Stimulated activated CD8-positive, alpha-beta memory T cell treated with anti-CD3 and anti-CD28 coated beads, Interleukin-15, amount 100 ng/mL, for 1 hour (primary cell): Measurements from ENCODE around the gene EIF3J.
"Not testable (repeated sequence)": the region's sequence is repeated elsewhere in the genome, so short reads cannot be mapped to it uniquely, and the experiment has no call there.

Experiments used
- DNase-seq: peaks from one replicate; pipeline ENCODE4 v3.0.0-alpha.2; 2020; ENCODE audit warnings: low read depth

Gene EIF3J

DNA sequence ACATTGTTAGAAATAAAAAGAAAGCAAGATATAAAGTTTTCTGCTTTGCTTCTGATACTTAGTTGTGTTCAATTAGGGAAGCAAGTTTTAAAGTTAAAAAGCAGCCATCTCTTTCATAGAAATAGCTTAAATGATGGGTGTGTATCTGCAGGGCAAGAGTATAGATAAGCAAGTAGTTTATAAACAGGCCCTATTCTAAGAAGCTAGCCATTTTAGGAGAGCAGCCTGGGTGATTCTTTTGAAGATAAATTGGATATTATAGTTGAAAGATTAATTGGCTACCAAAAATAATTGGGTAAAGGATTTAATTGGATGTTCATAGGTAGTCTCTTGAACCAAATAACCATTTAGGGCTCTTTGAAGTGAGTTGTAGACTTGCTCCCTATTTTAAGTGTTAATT is 5.6 kb downstream of the EIF3J start:
- no peak for DNase-seq

DNA sequence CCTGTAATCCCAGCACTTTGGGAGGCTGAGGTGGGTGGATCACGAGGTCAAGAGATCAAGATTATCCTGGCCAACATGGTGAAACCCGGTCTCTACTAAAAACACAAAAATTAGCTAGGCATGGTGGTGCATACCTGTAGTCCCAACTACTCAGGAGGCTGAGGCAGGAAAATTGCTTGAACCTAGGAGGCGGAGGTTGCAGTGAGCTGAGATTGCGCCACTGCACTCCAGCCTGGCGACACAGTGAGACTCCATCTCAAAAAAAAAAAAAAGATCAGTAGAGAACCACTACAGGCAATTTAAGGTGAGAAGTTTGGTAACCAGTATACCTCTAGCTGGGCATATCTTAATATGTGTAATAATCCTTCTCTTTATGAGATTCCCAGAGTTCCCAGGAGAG is 7.8 kb downstream of the EIF3J start:
- not testable (repeated sequence) for DNase-seq

DNA sequence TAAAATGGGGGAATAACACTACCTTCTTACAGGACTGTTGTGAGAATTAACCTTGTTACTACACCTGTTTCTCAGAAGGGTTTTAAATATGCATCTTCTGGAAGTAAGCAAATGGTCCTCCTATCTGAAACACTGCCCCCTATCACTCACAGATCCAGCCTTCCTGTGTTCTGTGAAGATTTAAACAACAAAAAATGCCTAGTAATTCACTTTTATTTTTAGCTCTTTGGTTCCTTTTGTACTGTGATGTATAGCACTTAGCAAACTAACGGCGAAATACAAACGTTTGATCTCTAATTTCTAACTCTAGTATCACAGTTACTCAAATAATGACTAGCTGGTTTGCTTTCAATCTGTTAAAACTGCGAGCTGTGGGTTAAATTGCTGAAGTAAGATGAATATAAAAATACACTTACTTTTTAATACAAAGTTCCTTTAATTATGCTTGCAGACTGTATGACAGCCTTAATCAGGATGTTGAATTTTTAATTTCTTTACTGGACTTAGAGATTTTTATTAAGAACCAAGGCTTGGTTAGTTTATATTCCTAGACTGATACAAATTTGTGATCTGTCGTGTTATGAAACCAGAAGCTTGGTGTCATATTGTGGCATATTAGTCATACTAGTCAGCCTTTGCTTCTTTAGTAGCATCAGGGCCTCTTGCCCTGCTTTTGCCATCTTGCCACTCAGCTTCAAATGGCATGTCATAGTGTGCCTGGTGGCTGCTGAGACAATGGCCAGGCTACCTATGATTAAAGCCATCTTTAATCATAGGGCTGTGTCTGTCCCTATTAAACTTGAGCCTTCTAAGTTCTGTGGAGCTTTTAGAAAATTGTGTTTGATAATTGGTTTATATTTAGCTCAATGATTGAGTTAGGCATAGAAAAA is 9.2 kb downstream of the EIF3J start:
- no peak for DNase-seq

DNA sequence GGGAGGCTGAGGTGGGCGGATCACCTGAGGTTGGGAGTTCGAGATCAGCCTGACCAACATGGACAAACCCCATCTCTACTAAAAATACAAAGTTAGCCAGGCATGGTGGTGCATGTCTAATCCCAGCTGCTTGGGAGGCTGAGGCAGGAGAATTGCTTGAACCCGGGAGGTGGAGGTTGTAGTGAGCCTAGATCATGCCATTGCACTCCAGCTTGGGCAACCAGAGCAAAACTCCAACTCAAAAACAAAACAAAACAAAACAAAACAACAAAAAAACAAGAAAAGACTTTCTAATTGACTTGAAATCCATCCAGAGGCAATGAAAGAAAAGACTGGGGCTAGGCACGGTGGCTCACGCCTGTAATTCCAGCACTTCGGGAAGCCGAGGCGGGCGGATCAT is 12.2 kb downstream of the EIF3J start:
- not testable (repeated sequence) for DNase-seq

DNA sequence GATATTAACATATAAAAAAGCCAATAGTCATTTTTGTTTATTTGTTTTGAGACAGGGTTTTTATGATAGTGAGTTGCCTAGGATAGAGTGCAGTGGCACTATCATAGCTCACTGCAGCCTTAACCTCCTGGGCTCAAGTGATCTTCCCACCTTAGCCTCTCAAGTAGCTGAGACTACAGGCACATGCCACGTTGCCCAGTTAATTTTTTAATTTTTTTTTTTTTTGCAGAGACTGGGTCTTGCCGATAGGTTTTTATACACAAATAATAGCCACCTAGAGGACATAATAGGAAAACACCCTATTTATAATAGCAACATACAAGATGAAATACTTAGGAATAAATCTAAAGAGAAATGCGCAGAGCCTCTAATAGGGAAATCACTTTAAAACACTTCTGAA is 13.3 kb downstream of the EIF3J start:
- DNase-seq = no peak

DNA sequence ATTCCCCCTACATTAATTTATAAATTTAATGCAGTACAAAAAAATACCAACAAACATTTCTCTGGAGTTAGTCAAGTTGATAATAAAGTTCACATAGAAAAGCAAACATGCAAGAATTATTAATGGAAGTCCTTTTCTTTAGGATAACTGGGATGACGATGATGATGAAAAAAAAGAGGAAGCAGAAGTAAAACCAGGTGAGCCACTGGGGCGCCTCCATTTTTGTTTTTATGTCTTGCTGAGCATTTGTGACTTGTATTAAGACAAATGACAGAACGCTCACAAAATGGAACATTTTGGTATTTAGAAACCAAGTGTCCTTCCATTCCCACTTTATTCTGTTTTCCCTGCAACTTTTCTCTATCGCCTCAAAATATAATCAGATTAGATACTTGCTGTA is 13.8 kb downstream of the EIF3J start:
- no peak for DNase-seq

DNA sequence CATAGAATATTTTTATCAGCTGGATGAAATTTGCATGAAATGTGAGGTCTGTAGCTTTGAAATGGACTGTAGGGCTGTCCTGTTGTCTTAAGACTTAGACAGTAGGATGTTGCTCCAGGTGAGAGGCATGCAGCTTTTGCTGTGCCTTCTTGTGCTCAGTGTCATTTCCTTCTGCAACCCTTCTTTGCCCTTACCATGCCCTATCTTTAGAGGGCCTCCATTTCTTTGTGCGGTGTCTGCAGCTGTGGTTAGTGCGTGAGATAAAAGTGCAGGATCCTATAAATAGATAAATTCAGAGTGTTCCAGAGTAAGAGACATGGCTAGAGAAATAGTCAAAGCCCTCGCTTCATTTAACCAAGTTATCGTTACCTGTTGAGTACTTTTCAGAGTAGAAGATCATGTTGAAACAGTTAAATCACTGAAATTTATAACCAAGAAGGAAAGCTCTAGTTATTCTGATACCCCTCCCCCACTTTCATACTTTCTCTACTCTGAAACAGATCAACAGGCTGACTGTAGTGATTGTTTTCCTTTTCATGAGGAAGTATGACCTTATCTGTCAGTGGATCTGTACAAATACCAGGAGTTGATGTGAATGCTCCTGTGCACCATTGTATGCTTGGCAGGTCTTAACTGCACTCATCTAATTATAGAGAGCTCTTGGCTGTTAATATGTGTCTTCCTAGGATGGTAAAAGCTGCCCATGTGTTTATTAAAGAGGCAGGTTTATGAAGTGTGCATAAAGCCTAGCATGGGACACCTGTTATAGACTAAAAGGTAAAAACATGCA is 18.2 kb downstream of the EIF3J start:
- DNase-seq = no peak

DNA sequence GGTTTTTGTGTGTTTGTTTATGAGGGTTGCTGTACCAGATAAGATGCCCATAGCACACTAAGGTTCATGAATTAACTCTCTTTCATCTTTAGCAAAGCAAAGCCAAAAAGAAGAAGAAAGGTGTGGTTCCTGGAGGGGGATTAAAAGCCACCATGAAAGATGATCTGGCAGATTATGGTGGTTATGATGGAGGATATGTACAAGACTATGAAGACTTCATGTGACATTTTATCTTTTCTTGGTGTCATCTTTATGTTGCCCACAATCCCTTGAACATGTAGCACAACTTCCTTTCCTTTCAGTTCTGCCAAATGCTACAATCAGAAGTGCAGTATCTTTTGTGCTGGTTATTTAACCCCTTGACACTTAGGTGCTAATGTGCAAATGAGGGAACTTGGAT is 24.0 kb downstream of the EIF3J start:
- DNase-seq = not testable (repeated sequence)

DNA sequence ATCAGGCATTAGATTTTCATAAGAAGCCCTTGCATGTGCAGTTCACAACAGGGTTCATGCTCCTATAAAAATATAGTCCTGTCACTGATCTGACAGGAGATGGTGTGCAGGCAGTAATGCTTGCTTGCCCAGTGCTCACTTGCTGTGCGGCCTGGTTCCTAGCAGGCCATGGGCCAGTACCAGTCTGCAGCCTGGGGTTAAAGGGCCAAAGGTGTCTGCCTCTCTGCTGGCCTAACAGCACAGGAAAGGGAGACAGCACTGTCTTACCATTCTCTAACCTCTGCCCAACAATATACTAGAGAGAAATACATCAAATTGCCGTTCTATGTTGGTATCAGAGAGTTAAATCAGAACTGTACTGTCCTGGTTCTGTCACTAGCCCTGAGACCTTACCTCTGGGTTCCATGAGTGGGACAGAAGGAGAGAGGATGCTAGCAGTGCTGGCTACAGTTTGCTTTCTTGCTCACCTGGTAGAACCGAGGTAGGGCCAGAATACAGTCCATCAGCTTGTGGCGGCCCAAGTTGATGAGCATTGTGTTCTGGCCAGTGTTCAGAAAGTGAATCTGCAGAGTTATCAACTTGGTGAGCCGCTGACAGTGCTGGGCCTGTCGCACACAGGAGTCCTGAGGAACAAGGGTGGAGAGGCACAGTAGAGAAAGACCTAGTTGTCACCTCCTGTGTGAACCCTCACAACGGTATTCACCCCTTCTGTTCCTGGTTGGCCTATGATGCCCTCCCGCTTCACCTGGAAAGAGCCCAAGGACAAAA is 28.6 kb downstream of the EIF3J start:
- DNase-seq = no peak

DNA sequence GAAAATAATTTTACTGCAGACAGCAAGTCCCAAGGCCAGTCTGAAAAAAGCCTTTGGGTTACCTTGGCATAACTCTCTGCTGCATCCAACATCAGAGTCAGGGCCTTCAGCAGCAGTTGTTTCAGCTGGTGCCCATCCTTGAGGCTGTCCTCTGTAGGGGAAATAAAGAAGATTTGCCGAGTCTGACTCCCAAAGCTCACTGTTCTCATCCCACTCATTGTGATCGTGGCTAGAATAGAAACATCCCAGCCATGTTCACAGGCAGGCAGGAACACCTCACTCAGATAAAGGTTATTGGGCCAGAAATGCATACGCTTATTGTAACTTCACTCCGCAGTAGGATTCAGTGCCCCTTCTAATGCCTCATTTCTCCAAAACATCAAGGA is 29.2 kb downstream of the EIF3J start:
- DNase-seq = no peak

DNA sequence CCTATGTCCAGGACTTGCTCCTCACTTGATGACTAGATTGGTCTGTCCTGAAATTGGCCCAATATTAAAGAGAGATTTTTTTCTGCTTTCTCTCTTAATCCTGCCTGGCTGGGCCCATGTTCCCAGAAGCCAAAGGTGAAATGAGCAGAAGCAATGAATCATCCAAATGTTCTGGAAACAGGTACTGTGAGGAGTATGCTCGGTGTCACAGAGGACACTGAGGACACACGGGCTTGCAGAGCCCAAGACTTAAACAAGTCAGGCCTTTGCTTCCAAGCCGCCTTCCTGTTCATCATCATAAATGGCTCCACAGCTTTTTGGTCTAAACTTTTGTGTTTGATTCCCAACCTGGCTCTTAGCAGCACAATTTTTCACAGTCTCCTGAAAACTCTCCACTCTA is 31.4 kb downstream of the EIF3J start:
- no peak for DNase-seq

DNA sequence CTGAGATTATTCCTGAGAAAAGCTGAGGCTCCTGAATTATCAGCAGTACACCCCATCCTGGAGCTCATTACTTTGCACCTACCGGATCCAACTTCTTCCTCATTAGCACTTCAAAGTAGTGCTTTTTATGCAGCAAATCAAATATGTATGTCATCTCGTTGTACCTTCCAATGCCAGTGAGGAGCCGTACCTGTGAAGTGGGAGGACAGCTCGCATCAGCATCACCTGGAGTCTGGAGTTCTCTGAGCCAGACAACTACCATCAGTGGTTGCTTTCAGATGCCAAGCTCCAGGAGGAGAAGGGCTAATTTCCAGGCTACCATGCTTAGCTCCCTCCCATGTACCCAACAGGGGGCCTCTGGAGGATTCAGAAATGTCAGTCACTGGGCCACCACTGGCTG is 32.4 kb downstream of the EIF3J start:
- DNase-seq = no peak

DNA sequence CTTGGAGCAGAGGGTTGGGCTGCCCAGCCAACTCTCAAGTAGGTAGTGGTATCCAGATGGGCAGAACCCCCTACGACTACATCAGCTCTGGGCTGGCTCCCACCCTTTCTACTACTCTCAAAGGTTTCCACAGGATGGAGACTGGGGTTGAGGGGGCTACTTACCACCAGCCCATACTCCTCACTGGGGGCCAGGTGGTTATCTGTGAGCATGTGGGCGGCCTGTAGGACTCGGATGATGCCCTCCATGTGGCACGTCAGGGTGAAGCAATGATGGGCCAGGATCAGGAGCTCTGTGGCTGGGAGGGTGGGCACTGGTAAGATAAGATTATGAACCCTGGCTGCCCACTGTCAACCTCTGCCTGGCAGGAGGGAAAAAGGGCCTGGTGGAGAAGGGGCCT is 33.4 kb downstream of the EIF3J start:
- DNase-seq = no peak

DNA sequence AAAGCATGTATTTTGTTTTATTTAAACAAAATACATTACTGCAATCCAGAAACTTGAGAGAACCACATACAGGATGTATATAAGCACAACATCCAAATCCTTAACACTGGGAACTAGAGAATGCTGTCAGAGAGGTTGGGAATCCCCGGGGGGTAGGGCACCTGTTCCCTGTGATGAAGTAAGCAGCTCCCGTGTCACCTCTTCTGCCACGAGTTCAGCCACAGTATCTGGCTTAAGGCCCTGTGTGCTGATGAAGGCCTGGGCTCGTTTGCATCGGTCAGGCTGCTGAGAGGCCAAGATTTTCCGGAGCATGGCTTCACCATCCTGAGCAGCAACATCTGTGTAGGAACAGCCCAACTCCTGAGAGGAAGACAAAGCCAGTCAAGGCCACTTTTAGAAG is 36.4 kb downstream of the EIF3J start:
- no peak for DNase-seq

DNA sequence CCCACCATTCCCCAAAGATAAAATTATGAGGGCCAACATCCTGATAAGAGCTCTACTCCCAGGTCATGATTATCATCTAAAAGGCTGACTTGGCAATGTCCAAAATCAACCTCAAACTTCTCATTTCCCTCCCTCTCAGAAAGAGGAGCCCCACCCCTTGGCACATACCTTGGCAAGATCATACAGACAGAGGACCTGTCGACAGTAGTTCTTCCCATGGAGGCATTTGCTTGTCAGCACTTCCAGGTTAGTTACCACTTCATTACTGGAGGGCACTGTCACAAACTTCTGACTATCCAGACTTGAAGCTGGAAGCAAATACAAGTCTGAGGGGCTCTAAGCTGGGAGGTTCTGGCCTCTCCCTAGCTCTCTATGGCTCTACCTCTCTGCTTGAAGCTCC is 37.8 kb downstream of the EIF3J start:
- no peak for DNase-seq

DNA sequence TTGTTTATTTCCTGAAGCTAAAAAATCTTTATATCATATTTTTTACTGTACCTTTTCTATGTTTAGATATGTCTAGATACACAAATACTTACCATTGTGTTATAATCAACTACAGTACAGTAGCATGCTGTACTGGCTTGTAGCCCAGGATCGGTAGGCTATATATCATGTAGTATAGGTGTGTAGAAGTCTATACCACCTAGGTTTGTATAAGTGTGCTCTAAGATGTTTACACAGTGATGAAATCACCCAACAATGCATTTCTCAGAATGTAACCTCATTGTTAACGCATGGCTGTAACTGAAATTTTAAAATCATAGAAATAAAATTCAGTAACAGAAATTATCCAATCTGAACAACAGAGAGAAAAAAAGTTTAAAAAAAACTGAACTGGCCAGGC is 43.2 kb downstream of the EIF3J start:
- DNase-seq = no peak

DNA sequence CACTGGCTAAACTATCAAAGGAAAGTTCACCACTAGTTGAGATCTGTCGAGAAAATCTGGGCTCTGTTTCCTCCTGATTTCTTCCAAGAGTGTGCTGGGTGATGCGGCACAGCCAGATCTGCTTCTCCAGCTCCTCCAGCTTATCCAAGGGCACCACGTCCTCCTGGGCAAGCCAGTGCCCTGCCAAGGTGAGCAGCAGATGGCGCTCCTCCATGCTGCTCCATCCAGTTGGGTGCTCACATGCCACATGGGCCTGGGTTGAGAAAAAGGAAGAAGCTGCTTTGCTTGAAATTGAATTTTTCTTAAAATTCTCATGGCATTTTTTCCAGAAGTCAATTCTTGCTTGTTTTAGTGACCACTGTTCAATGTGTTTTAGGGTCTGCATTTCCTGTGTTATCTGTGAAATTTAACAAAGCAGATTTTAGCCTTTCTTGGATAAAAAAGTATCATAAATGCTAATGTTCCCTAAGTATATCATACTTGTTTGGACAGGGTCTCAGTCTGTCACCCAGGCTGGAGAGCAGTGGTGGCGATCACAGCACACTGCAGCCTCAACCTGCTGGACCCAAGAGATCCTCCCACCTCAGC is 47.3 kb downstream of the EIF3J start:
- peak; percentile 28 for DNase-seq

DNA sequence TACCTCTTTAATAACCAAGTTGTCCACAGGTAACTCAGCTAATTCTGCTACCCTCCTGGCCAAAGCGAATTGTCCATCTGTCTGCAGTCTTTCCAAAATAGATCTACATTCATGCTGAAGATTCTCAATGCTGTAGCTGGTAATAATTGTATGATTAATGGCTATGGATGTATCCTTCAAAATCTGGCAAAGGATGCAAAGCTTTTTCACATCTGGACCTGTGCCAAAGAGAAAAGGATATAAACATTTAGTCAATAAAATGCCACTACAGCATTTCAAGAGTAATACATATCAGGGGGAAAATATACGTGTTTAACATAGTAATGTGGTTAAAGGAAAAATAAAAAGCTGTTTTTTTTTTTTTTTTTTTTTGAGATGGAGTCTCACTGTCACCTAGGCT is 48.7 kb downstream of the EIF3J start:
- no peak for DNase-seq

DNA sequence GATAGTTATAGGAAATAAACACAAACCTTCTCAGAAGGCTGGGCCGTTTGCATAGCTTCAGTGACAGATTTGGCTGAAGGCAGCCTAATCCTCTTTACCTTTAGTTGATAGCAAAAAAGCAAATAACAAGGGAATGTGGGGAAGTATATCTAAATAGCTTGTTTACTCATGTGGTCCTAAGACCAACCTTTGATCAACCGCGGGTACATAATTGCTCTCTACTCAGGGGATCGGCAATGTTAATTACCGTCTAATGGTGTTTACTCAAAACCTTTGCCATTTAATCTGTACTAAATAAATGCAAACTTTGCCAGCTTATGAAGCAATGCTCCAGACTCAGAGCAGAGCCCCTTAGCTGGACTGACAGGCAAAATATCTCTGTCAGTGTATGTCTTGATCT is 51.6 kb downstream of the EIF3J start:
- DNase-seq = no peak

DNA sequence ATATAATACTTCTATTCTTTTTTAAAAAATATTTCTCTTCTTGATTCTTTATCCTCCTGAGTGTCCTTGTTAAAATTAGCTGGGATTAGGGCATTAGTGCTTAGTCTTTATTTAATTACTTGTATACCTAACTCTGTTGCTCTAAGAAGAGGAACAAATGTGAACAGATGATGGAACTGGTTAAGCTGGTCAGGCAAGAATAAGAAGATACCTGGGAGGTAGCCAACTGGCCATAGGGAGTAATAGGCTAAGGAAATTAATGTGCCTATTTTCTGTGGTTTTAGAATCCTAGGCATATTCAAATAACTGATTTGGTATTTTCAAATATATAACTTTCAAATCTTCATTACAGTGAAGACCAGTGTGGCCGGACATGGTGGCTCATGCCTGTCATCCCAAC is 54.4 kb downstream of the EIF3J start:
- no peak for DNase-seq

DNA sequence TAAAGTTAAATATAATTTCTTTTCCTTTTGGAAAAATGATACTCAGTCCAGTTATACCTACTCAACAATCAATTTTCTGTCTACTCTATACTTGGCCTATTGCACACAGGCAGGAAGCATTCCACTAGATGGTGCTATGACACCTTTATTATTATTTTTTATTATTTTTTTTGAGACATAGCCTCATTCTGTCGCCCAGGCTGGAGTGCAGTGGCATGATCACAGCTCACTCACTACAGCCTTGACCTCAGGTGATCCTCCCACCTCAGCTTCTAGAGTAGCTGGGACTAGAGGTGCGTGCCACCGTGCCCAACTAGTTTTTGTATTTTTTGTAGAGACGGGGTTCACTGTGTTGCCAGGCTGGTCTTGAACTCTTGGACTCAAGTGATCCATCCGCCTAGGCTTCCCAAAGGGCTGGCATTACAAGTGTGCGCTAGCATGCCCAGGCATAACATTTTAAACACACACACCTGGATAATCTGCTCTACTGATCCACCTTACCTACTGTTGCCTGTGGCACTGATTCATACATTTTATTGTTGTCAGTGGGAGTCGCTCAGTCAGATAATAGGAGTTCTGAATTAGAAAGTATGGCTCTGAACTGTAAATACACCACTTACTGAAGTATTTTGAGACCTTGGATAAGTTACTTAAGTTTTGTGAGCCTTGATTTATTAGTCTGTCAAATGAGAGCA is 56.2 kb downstream of the EIF3J start:
- DNase-seq = no peak

DNA sequence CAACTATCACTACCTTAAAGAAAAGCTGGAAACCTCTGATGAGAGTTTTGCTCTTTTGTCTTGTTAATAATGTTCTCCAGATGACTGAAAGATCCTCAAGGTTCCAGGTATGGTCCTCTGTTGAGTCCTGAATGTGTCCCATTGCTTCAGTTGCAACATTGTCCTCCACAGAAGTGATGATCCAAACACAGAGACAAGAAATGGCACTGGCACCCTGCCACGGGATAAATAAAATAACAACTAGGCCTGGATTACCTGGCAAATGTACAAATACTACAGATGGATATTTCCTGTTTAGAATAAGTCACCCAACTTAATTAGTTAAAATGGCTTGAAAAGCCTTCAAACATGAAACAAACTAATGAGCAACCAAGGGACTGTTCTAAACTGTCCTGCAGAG is 58.3 kb downstream of the EIF3J start:
- no peak for DNase-seq
